Subcutaneous adipose tissue (tissue), 4 donors: ENCODE data around the gene MRPL41. TPM values are rescaled to one million over a fixed set of nuclear protein-coding genes. Genes with fewer than 3 reads are reported as not detected.

ENCODE experiments used
- CTCF ChIP-seq: fragments of 450-650 bp; IDR thresholded peaks from one replicate; pipeline ENCODE4 v1.5.1; 2016; ENCODE audit warnings: low read depth, mild to moderate bottlenecking, control low read depth, antibody characterized with exemption, moderate library complexity
- total RNA-seq, 4 donors: library from RNA; depleted of rRNA; stranded (reverse); fragments of >200 nt; gene quantifications; one replicate each; pipeline ENCODE4 v1.1.0, GENCODE V29; 2016

The MRPL41 gene
- total RNA-seq, 4 donors from 2014 or later = 55.3 to 152 (median 64.7) TPM

GRCh38 chr9:137556069-137556838, 4.6 kb downstream of the MRPL41 start:
- TF ChIP-seq CTCF = no peak

DNA sequence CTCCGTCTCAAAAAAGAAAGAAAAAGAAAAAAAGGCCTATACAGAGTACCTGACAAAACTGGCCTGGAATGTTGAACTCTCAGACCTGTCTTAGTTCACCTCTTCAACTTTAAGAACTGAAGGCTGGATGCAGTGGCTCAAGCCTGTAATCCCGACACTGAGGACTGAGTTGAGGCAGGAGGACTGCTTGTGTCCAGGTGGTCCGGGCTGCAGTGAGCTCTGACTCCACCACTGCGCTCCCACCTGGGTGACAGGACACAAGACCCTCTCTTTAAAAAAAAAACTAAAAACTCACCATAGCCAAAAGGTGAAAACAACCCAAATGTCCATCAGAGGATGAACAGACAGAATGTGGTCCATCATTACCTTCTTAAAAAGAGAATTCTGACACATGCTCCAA, 6.4 kb downstream of the MRPL41 start:
- no peak for TF ChIP-seq CTCF

GRCh38 chr9:137564134-137564533, 12.5 kb downstream of the MRPL41 start:
- no peak for TF ChIP-seq CTCF

- TF ChIP-seq CTCF = no peak
These were observed 13.2 kb downstream of the MRPL41 start for GRCh38 chr9:137564817-137565411.

- TF ChIP-seq CTCF = no peak
These were observed 18.0 kb downstream of the MRPL41 start for GRCh38 chr9:137569609-137570203.

- TF ChIP-seq CTCF = no peak
These were observed 18.9 kb downstream of the MRPL41 start for GRCh38 chr9:137570566-137570965.

DNA sequence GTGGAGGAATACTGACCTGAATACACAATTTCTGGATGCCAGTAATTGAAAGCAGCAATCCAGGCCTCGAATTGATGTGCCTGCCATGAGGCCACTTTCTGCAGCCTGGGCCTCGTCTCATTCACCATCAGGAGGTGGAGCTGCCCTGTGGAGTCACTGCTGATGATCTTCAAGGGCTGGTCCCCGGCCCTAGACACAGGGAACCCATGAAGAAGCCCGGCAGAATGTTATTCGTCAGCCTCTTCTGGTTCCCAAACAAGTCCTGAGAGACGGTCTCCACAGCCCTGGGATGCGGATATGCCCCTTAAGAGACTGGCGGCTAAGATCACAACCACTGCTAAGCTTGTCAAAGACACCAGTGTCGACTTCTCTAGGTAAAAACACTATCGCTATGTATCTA, 22.5 kb downstream of the MRPL41 start:
- TF ChIP-seq CTCF = no peak
